ENCODE data around the gene ZKSCAN4. TPM values are rescaled to one million over a fixed set of nuclear protein-coding genes. Genes with fewer than 3 reads are reported as not detected.

ZKSCAN4 gene
- total RNA-seq, 1 experiment from 2014 or later = 7.3 TPM

DNA sequence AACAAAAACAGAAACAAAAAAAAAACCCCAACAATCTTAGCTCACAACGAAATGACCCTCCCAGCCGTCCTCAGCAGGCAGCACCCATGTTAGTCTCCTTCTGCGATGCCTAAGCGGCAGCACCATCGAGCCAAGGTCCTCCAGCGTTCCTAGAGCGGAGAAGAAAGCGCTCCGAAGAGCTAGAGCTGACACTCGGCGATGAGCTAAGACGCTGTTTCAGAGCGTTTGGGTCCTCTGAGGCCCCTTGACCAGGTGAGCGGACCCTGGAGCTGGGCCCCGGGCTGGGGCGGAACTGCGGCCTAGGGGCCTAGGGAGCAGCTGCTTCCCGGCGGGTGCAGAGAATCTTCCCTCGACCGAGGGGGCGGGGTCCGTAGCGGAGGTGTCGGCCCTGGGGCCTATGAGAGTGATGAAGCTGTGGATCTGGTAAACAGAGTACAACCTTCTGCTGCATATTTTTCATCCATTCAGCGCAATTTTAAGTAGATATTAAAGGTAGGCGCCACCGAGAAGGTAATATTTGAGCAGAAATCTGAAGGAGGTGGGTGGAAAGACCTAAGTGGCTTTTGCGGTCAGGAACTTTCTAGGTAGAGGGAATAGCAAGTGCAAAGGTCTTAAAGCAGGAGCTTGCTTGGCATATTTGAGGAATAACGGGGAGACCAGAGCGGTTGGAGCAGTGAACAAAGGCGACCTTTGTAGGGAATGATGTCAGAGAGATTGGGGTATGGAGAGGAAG is 15.1 kb upstream of the ZKSCAN4 start, which contains the start of gene ZSCAN26 (continued):
- TF ChIP-seq, protein P1, sequence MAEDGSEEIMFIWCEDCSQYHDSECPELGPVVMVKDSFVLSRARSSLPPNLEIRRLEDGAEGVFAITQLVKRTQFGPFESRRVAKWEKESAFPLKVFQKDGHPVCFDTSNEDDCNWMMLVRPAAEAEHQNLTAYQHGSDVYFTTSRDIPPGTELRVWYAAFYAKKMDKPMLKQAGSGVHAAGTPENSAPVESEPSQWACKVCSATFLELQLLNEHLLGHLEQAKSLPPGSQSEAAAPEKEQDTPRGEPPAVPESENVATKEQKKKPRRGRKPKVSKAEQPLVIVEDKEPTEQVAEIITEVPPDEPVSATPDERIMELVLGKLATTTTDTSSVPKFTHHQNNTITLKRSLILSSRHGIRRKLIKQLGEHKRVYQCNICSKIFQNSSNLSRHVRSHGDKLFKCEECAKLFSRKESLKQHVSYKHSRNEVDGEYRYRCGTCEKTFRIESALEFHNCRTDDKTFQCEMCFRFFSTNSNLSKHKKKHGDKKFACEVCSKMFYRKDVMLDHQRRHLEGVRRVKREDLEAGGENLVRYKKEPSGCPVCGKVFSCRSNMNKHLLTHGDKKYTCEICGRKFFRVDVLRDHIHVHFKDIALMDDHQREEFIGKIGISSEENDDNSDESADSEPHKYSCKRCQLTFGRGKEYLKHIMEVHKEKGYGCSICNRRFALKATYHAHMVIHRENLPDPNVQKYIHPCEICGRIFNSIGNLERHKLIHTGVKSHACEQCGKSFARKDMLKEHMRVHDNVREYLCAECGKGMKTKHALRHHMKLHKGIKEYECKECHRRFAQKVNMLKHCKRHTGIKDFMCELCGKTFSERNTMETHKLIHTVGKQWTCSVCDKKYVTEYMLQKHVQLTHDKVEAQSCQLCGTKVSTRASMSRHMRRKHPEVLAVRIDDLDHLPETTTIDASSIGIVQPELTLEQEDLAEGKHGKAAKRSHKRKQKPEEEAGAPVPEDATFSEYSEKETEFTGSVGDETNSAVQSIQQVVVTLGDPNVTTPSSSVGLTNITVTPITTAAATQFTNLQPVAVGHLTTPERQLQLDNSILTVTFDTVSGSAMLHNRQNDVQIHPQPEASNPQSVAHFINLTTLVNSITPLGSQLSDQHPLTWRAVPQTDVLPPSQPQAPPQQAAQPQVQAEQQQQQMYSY (CRISPR knock-in tag; IDR thresholded peaks at IDR 0.05) = no peak
- no peak for TF ChIP-seq IRF2 (CRISPR knock-in tag; IDR thresholded peaks at IDR 0.05; ENCODE audit: borderline replicate concordance, low read depth)
- no peak for TF ChIP-seq CBFB (CRISPR knock-in tag; IDR thresholded peaks at IDR 0.05; ENCODE audit: low read depth)
- no peak for TF ChIP-seq MLX (CRISPR knock-in tag; IDR thresholded peaks at IDR 0.05)
- TF ChIP-seq CREB1 (CRISPR knock-in tag; IDR thresholded peaks at IDR 0.05) = no peak
- no peak for TF ChIP-seq ATF1 (CRISPR knock-in tag; IDR thresholded peaks at IDR 0.05)
- peak; percentile 42; the same call in 1 of the 2 replicates for TF ChIP-seq CREM (CRISPR knock-in tag; IDR thresholded peaks at IDR 0.05)
- TF ChIP-seq FOXP1 (CRISPR knock-in tag; IDR thresholded peaks at IDR 0.05; ENCODE audit: borderline replicate concordance) = peak; percentile 78; the same call in 1 of the 2 replicates
- TF ChIP-seq, protein P2, sequence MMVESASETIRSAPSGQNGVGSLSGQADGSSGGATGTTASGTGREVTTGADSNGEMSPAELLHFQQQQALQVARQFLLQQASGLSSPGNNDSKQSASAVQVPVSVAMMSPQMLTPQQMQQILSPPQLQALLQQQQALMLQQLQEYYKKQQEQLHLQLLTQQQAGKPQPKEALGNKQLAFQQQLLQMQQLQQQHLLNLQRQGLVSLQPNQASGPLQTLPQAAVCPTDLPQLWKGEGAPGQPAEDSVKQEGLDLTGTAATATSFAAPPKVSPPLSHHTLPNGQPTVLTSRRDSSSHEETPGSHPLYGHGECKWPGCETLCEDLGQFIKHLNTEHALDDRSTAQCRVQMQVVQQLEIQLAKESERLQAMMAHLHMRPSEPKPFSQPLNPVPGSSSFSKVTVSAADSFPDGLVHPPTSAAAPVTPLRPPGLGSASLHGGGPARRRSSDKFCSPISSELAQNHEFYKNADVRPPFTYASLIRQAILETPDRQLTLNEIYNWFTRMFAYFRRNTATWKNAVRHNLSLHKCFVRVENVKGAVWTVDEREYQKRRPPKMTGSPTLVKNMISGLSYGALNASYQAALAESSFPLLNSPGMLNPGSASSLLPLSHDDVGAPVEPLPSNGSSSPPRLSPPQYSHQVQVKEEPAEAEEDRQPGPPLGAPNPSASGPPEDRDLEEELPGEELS (CRISPR knock-in tag; IDR thresholded peaks at IDR 0.05) = 0 out of 2 replicates have a peak, but pooled peaks have one; percentile 29
- TF ChIP-seq USF1 (CRISPR knock-in tag; IDR thresholded peaks at IDR 0.05) = peak; percentile 45; the same call in 1 of the 2 replicates
- TF ChIP-seq, protein P3, sequence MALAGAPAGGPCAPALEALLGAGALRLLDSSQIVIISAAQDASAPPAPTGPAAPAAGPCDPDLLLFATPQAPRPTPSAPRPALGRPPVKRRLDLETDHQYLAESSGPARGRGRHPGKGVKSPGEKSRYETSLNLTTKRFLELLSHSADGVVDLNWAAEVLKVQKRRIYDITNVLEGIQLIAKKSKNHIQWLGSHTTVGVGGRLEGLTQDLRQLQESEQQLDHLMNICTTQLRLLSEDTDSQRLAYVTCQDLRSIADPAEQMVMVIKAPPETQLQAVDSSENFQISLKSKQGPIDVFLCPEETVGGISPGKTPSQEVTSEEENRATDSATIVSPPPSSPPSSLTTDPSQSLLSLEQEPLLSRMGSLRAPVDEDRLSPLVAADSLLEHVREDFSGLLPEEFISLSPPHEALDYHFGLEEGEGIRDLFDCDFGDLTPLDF (CRISPR knock-in tag; IDR thresholded peaks at IDR 0.05) = no peak
- 0 out of 2 replicates have a peak, but pooled peaks have one; percentile 16 for TF ChIP-seq TEAD4 (CRISPR knock-in tag; IDR thresholded peaks at IDR 0.05)
- peak; percentile 48; the same call in 1 of the 2 replicates for TF ChIP-seq GABPB1 (CRISPR knock-in tag; IDR thresholded peaks at IDR 0.05)
- TF ChIP-seq EMX1 (CRISPR knock-in tag; IDR thresholded peaks at IDR 0.05) = no peak
- TF ChIP-seq ZNF423 (CRISPR knock-in tag; IDR thresholded peaks at IDR 0.05) = no peak
- TF ChIP-seq, protein P4, sequence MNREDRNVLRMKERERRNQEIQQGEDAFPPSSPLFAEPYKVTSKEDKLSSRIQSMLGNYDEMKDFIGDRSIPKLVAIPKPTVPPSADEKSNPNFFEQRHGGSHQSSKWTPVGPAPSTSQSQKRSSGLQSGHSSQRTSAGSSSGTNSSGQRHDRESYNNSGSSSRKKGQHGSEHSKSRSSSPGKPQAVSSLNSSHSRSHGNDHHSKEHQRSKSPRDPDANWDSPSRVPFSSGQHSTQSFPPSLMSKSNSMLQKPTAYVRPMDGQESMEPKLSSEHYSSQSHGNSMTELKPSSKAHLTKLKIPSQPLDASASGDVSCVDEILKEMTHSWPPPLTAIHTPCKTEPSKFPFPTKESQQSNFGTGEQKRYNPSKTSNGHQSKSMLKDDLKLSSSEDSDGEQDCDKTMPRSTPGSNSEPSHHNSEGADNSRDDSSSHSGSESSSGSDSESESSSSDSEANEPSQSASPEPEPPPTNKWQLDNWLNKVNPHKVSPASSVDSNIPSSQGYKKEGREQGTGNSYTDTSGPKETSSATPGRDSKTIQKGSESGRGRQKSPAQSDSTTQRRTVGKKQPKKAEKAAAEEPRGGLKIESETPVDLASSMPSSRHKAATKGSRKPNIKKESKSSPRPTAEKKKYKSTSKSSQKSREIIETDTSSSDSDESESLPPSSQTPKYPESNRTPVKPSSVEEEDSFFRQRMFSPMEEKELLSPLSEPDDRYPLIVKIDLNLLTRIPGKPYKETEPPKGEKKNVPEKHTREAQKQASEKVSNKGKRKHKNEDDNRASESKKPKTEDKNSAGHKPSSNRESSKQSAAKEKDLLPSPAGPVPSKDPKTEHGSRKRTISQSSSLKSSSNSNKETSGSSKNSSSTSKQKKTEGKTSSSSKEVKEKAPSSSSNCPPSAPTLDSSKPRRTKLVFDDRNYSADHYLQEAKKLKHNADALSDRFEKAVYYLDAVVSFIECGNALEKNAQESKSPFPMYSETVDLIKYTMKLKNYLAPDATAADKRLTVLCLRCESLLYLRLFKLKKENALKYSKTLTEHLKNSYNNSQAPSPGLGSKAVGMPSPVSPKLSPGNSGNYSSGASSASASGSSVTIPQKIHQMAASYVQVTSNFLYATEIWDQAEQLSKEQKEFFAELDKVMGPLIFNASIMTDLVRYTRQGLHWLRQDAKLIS (CRISPR knock-in tag; IDR thresholded peaks at IDR 0.05; ENCODE audit: borderline replicate concordance) = no peak
- TF ChIP-seq FOXJ3 (CRISPR knock-in tag; IDR thresholded peaks at IDR 0.05; ENCODE audit: borderline replicate concordance) = no peak
- TF ChIP-seq, protein P5, sequence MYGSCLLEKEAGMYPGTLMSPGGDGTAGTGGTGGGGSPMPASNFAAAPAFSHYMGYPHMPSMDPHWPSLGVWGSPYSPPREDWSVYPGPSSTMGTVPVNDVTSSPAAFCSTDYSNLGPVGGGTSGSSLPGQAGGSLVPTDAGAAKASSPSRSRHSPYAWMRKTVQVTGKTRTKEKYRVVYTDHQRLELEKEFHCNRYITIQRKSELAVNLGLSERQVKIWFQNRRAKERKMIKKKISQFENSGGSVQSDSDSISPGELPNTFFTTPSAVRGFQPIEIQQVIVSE (CRISPR knock-in tag; IDR thresholded peaks at IDR 0.05; ENCODE audit: borderline replicate concordance) = no peak
- TF ChIP-seq MYBL2 (CRISPR knock-in tag; IDR thresholded peaks at IDR 0.05) = peak; percentile 44; the same call in 1 of the 2 replicates
- TF ChIP-seq ZNF671 (CRISPR knock-in tag; IDR thresholded peaks at IDR 0.05) = no peak
- no peak for TF ChIP-seq ATF2 (CRISPR knock-in tag; IDR thresholded peaks at IDR 0.05; ENCODE audit: borderline replicate concordance, low read depth)
- TF ChIP-seq HMGXB4 (CRISPR knock-in tag; IDR thresholded peaks at IDR 0.05) = peak; percentile 67
